Measurements from ENCODE around the gene PACSIN2.

- TF ChIP-seq CTCF (IDR thresholded peaks at IDR 0.05; ENCODE audit: low read depth, low read length) (no peak), POLR2A (IDR thresholded peaks at IDR 0.05; ENCODE audit: extremely low read depth, insufficient read length) (no peak)
Measured at GRCh38 chr22:42925598-42925997, 89.4 kb downstream of the PACSIN2 start.
